Inferior parietal cortex (tissue), 1 donor: ENCODE data around the gene SPG11.
"Not testable (repeated sequence)": the region's sequence is repeated elsewhere in the genome, so short reads cannot be mapped to it uniquely, and the experiment has no call there.

ENCODE experiments used
- DNase-seq: peaks from one replicate; pipeline ENCODE4 v3.0.0-alpha.2; 2016; ENCODE audit errors: extremely low spot score

Gene SPG11

GRCh38 chr15:44663410-44664308 lies at the start of gene SPG11:
Gene SPG11 (minus strand): TSS chr15:44663662. CDS start chr15:44663647, 15 bp downstream.
- DNase-seq: peak; percentile 98

- peak; percentile 54 for DNase-seq
These were observed 49.0 kb upstream of the SPG11 start for GRCh38 chr15:44712346-44713005.

GRCh38 chr15:44711743-44712345 lies 48.4 kb upstream of the SPG11 start:
- DNase-seq: no peak

- DNase-seq: peak; percentile 97
These were observed 47.8 kb upstream of the SPG11 start, which contains the start of the genes B2M and PATL2 for GRCh38 chr15:44711096-44711742. Gene B2M (plus strand): TSS chr15:44711517. CDS start chr15:44711547, 30 bp downstream. Gene PATL2 (minus strand): TSS chr15:44711323. CDS start chr15:44676490, 34,833 bp downstream.

- DNase-seq: no peak
These were observed 47.0 kb upstream of the SPG11 start for GRCh38 chr15:44710236-44711095.

GRCh38 chr15:44706946-44707636 lies 43.6 kb upstream of the SPG11 start:
- DNase-seq: no peak

GRCh38 chr15:44706401-44706800 lies 42.9 kb upstream of the SPG11 start:
- no peak for DNase-seq

GRCh38 chr15:44705986-44706385 lies 42.5 kb upstream of the SPG11 start:
- DNase-seq: no peak

GRCh38 chr15:44700676-44701075 lies 37.2 kb upstream of the SPG11 start:
- DNase-seq: not testable (repeated sequence)

- no peak for DNase-seq
These were observed 35.2 kb upstream of the SPG11 start for GRCh38 chr15:44698641-44699040.

- no peak for DNase-seq
These were observed 33.6 kb upstream of the SPG11 start for GRCh38 chr15:44697014-44697413.

GRCh38 chr15:44695294-44695693 lies 31.8 kb upstream of the SPG11 start:
- no peak for DNase-seq

GRCh38 chr15:44694416-44694815 lies 31.0 kb upstream of the SPG11 start:
- no peak for DNase-seq

GRCh38 chr15:44692659-44693058 lies 29.2 kb upstream of the SPG11 start:
- DNase-seq: no peak

GRCh38 chr15:44690245-44690644 lies 26.8 kb upstream of the SPG11 start:
- not testable (repeated sequence) for DNase-seq

- DNase-seq: not testable (repeated sequence)
These were observed 25.9 kb upstream of the SPG11 start for GRCh38 chr15:44689318-44689717.

GRCh38 chr15:44682809-44683682 lies 19.6 kb upstream of the SPG11 start:
- DNase-seq: not testable (repeated sequence)

- DNase-seq: no peak
These were observed 18.7 kb upstream of the SPG11 start for GRCh38 chr15:44682211-44682610.

GRCh38 chr15:44676676-44677075 lies 13.2 kb upstream of the SPG11 start:
- no peak for DNase-seq
